ENCODE data around the gene ADGRB3.
A peak's percentile ranks its signal among the peaks of the same experiment; 100 is the strongest.
"Not testable (repeated sequence)": the region's sequence is repeated elsewhere in the genome, so short reads cannot be mapped to it uniquely, and the experiment has no call there.

The ADGRB3 gene

DNA sequence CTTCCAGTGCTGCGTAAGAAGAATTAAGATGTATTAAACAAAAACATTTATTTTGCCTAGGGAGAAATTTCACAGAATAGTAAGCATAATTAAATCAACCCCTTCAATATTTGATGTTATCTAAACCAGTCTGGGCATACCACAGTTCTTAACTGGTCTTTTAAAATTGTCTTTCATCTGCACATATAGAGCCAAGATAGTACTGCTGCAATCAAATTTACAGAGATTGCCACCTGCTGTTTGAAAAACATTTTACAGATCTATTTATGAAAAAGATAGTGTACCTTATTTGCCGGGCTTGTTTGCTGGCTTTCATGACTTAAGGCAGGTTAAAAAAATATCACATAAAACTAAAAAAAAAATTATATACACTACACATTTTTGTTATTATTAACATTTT is 323.2 kb downstream of the ADGRB3 start:
- DNase-seq (ENCODE audit: low read depth) = no peak

DNA sequence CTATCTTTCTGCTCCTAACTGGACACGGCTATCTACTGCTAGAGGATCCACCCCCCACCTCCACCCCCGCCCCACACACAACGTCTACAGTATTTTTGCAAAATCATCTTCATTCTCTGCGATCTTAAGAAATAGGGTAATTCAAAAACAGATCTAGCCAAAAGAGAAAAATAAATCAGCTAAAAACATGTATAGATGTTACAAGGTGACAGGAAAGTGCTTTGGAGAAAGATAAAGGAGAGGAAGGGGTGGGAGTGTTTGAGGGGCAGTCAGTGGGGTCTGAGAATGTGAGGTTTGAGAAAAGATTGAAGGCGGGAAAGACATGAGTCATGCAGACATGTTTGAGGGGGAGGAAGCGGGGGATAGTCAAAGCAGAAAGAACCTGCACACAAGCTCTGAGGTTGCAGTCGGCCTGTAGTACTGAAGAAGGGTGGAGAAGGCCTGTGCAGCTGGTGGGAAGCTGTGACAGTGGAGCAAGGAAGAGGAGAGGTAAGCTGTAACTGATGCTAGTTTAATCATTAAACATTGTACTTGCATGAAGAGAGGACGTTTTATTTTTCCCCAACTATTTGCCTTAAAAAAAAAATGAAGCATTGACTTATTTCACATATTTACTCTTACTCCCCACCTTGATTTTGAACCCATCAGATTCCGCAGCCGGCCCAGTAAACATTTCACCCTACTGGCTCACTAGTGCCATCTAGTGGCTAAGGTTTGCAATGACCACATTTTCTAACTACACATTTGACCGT is 332.6 kb downstream of the ADGRB3 start:
- DNase-seq (ENCODE audit: low read depth) = peak; percentile 14

DNA sequence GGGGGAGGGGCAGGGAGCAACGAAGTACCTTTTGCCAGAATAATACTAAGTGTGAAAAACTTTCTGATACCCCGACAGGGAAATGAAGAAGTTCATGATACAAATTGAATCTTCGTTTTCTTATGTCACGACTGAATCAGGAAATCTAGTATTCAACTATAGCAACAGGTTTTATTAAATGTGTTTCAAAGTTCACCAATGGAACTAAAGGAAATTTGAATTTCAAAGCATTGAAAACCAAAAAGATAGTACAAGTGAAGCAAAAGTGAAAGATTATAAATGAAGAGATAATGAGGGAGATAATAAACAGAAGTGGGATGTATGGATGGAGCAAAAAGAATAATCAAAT is 333.2 kb downstream of the ADGRB3 start:
- no peak for DNase-seq (ENCODE audit: low read depth)

DNA sequence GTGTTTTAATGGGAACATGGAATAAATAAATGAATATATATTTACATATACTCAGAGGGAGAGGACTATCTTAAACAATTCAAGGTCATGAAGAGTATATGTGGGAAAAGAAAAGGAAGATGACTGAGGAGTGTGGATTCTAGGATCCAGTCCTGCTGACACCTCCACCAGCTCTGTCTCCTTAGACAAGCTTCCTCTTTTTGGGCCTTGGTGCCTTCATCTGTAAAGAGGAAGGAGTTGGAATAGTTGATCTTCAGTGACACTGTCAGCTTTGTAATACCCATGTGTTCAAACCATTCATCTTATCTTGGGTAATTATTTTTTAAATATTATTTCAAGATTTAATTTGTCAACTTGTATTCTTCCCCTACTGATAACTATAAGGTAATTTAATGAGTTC is 338.0 kb downstream of the ADGRB3 start:
- no peak for DNase-seq (ENCODE audit: low read depth)

DNA sequence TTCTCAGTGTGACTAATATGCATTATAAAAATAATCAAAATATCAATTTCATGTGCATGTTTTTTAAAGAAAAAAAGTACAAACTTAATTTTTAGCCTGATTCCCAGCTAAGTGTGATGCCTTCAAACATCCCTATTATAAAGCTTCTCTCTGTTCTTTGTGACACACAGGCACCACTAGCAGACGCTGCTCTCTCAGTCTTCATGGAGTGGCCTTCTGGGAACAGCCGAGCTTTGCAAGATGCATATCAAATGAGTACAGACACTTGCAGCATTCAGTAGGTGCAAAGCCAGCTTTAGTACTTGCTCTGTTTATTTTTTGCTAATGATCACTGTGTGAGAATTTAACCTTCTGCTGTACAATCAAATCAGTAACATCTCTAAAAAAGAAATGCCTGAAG is 340.0 kb downstream of the ADGRB3 start:
- DNase-seq (ENCODE audit: low read depth) = no peak

DNA sequence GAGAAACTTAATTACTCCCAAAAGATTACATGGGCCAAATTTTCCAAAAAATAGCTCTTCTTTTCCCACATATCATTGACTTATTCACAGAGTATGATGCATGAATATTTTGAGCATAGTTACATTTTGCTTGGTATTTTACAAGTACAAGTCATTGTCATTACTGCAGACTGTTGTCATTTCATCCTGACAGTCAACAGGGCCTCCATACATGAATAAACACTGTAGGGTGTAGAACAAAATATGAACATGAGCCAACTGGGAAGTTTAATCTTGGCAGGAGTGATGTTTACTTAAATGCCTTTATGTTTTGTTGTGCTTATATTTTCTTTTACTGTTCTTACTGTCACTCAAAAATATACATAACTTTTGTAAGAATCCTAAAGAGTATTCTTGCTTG is 340.7 kb downstream of the ADGRB3 start:
- DNase-seq (ENCODE audit: low read depth) = no peak

DNA sequence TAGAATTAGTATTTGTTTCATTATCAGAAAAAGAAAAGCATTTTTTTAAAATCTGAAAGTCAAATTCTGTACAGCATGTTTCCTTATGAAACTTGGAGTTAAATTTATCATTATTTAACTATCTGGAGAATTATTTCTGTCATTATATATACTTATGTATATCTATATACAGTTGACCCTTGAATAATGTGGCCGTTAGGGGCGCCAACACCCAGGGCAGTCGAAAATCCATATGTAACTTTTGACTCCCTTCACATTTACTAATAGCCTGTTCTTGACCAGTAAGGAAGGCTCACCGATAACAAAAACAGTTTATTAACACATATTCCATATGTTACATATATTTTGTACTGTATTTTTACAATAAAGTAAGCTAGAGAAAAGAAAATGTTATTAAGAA is 341.2 kb downstream of the ADGRB3 start:
- DNase-seq (ENCODE audit: low read depth) = no peak

DNA sequence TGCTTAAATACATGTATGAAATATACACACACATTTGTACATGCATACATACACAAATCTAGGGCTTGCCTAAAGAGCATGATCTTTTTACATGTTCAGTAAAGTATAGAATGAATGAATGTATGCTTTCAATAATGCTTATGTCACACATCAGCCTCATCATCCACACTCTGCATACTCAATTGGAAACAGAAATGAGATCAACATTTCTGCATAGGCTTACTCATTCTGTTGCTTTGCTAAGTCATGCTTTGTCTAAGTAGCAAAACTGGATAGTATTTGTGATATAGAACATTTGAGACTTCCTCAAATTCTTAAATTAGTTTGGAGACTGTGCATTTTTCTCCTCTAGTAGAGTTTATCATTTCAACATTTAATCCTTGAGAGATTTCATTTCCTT is 343.3 kb downstream of the ADGRB3 start:
- no peak for DNase-seq (ENCODE audit: low read depth)

DNA sequence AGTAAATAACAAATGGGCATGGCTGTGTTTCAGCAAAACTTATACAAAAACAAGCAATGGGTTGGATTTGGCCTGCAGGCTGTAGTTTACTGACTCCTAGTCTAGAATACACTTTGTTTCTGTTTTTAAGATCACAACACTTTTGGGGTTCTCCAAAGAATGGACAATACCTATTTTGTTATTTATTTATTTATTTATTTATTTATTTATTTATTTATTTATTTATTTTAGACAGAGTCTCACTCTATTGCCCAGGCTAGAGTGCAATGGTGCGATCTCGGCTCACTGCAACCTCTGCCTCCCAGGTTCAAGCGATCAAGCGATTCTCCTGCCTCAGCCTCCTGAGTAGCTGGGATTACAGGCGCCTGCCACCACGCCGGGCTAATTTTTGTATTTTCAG is 346.6 kb downstream of the ADGRB3 start:
- DNase-seq (ENCODE audit: low read depth) = not testable (repeated sequence)

DNA sequence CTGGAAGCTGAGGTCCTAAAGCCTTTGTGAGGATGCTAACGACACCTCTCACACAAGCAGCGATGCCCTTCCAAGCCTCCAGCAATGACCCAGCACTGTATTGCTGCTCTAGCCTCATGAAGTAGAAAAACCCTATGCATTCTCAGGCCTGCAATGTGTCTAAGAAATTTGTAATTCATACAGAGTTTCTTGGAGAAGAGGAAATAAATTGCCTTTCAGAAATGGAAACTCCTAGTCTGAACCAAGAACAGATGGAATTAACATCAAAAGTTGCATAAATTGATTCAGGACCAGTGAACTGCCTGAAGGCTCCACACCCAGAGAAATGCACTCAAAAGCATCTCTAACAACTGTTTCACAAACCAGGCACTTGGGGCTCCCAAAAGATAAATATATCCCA is 353.6 kb downstream of the ADGRB3 start:
- no peak for DNase-seq (ENCODE audit: low read depth)

DNA sequence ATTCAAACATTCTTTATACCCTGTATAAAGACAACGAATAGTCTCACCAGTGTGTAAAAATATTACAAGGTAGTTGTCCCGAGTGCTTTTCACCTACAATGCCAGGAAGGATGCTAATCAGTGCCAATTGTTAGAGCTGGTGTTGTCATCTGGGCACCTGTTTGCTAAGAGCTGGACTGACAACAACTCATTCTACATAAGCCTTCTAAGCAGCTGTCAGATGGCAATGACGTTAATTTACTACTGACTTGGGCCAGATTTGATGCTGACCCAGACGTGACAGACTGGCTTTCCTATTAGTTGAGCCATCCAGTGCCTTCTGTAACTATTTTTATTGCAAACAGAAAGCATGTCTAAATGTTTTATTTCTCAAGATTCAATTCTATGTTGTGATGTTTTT is 355.2 kb downstream of the ADGRB3 start:
- DNase-seq (ENCODE audit: low read depth) = no peak

DNA sequence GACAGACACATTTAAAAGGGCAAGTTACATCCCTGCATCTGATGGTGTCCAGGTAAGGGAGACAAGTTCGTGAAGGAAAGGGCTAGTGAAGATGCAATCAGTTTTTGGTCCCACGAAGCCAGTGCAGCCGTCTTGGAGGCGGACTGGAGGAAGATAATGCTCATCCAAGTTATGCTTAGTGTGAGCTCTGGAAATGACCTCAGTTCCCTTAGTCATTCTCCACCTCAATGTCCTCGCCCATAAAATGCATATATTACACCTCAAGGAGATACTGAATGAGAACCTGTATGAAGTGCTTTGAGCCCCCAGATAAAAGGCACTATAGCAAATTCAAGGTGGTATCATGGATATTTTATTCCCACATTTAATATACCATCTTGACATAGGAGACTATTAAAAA is 358.8 kb downstream of the ADGRB3 start:
- no peak for DNase-seq (ENCODE audit: low read depth)

DNA sequence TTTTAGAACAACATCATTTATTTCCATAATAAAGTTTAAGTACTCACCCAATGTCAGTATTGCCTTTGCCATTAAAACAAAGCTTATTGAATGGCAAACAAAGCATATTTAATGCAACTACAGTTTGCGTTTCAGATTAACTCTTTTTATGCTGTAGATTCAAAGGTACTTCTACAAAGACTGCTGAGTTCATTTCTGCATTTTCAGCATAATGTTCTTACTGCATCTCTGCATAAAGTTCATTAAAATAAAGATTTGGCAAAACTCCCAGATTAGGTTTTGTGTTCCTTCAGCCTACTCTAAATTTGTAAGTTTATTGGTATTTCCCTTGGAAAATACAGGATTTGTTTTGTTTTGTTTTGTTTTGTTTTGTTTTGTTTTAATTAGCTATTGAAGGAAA is 359.4 kb downstream of the ADGRB3 start:
- peak; percentile 6 for DNase-seq (ENCODE audit: low read depth)

DNA sequence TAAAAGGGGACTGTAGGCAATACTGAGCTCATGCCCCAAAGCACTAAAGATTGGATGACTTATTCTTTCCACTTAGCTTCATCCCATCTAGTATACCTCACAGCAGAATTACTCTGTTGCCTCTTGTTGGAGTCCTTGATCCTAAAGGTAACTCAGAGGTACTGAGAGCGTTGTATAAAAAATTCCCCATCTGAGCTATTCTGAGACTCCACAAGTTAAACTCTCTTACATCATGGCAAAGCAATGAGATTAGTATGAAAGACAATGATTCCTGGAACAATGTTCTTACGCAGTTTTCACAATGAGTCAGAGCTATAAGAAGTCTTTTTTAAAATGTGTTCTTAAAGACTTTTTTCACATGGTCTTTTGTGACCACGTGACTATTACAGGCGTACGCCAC is 370.1 kb downstream of the ADGRB3 start:
- DNase-seq (ENCODE audit: low read depth) = no peak

DNA sequence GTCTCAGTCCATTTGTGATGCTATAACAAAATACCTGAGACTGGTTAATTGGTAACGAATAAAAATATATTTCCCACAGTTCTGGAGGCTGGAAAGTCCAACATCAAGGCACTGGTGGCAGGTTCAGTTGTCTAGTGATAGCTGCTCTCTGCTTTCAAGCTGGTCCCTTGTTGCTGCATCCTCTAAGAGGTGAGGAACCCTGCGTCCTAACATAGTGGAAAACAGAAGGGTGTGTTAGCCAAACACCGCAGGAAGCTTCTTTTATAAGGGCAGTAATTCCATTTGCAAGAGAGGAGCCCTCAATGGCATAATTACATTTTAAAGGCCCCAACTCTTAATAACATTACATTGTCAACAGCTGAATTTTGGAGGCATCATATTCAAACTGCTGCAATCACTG is 372.7 kb downstream of the ADGRB3 start:
- no peak for DNase-seq (ENCODE audit: low read depth)

DNA sequence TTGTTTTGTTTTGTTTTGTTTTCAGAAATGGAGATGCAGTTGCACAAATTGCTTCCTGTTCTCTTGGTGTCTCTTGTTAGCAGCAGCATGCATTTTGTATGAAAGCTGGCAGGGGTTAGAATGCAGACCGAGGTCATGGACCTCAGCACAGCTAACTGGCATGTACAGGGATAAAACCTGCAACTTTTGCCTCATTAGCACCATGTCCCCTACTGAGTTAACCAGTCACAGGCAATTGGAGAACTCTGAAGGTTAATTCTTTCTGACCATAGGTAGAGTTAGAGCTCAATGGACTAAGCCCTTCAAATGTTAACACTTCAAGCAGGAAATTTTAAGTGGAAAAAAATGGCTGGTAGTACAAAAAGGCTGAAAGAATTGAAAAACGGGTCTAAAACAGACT is 377.1 kb downstream of the ADGRB3 start:
- DNase-seq (ENCODE audit: low read depth) = no peak

DNA sequence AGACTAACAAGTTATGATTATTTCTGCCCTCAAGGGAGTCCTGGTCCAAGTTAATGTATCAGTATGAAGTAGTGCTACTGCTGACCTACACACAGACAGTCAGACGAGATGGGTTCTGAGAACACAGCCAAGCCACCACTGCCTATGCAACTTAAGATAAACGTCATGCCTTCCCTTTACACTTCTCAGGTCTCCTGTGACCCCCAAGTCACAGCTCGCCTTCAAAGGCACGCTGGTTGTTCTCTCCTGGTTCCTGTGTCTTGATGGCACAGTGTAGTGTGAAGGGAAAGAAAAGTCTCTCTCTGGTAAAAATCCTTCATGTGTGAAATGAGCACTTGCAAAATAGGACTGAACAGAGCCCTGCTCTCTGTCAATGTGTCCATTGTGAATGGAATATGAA is 377.8 kb downstream of the ADGRB3 start:
- DNase-seq (ENCODE audit: low read depth) = no peak

DNA sequence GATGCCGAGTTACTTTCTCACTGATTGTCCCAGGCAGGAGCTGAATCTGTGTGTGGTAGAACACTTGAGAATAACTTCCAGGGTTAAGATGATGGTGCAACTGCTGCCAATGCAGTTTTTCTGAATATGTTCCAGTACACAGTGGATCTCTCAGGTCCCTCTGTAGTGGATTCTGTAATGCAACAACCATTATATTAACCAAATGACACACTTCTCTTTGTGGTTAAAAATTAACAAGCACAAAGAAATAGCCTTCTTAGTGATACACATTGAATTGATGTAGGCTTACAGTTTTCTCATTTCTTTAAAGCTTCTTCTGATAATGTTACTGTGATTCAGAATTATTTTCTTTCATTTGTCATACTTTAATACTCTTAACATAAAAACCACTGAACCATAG is 383.8 kb downstream of the ADGRB3 start:
- no peak for DNase-seq (ENCODE audit: low read depth)

DNA sequence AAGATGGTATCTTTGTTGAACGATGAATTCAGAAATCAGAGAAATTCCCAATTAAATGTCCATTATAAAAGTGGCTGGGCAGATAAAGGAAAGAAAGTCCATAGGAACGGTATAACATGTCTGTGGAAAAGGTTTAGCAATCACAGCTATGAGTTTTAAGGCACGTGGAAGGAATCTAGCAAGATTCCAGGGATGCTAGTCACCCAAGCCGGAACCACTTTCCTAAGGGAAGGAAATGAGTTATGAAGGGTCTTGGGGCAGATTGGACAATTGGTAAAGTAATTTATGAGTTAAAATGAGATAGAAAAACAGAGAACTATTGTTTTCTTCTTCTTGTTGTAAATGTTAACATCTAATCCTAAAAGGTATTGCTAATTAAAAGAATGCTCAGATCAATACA is 384.8 kb downstream of the ADGRB3 start:
- no peak for DNase-seq (ENCODE audit: low read depth)

DNA sequence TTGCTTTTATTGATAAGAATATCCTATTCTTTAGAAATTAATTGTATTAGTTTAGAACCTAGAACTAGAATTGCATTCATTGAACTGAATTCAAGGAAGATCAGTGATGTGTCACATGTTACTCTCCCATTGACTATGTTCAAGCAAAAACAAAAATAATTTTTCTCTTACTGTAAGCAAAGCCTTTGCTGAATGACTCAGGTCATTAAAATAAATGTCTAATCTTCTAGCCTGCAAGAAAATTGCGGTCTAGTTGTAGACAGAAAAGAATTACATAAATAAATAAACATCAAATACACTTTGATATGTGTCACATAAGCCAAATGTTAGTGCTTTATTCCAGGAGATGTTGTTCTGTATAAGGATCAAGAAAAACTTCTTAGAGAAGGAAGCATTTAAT is 387.9 kb downstream of the ADGRB3 start:
- DNase-seq (ENCODE audit: low read depth) = peak; percentile 2

DNA sequence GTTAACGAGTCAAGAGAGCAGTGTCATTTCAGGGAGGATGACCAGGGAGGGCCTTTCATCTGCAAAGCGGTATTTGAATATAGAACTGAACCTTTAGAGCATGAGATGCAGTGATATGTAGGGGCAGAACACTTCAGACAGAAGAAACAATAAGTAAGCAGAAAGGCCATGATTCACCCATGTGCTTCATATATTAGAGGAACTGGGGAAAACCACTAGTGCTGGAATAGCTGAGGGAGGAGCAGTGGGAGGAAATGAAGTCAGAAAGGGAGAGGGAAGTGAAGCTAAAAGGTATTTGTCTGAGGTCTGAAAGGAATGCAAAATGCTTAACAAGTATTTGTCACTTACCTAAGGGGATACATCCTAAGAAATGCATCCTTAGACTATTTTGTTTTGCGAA is 391.2 kb downstream of the ADGRB3 start:
- no peak for DNase-seq (ENCODE audit: low read depth)

DNA sequence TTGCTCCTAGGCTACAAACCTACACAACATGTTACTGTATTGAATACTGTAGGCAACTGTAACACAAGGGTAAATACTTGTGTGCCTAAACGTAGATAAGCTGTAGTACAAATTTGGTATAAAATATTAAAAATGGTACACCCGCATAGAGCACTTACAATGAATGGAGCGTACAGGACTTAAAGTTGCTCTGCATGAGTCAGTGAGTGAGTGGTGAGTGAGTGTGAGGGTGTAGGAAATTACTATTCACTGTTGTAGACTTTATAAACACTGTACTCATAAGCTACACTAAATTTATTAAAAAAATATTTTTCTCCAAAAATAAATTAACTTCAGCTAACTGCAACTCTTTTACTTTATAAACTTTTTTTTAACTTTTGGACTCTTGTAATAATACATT is 391.6 kb downstream of the ADGRB3 start:
- no peak for DNase-seq (ENCODE audit: low read depth)

DNA sequence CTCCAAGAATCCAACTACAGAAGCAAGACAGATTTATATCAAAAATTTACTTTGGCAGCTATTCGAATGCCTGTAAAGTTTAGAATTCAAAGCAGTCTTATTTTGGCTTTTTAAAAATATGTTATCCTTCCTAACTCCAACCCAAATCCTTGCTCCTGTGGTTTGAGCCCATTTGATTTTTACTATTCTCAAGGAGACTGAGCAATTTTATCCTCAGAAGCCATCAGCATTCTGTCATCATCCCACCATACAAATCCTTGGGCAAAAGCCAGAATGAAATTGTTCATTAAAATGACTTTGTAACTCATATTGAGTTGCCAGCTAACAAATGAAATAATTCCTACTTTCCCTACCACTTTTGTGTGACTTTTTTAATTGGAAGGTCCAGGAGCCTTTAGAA is 392.8 kb downstream of the ADGRB3 start:
- DNase-seq (ENCODE audit: low read depth) = no peak

DNA sequence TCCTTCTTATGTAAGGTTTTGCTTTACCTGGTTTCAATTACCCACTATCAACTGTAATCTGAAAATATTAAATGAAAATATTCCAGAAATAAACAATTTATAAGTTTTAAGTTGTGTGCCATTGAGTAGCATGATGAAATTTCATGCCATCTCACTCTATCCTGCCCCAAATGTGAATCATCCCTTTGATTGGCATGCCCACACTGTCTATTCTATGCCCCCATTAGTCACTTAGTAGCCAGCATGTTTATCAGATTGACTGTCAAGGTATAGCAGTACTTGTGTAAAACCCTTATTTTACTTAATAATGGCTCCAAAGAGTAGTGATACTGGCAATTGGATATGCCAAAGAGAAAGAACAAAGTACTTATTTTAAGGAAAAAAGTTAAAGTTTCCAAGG is 403.8 kb downstream of the ADGRB3 start:
- DNase-seq (ENCODE audit: low read depth) = no peak

DNA sequence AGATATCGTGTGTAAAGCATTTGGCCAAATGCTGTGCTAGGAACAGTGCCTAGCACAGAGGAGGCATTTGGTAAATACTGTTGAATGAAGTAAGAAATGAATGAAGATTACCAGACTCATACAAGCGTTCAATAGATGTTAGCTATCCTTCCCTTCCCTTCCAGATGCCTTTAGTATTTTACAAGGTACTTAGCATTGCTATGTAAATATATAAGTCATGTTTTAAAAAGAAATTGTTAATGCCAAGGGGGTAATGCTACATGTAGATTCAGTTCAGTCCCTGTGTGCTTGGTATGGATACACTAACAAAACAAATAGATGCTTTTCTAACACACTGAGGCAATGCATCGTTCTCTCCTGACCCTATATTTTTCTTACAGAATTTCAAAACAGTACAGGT is 407.2 kb downstream of the ADGRB3 start:
- DNase-seq (ENCODE audit: low read depth) = no peak

All from fibroblast of gingiva (primary cell).